PFSK-1 (cell line): Measurements from ENCODE around the gene EBP.

Experiments
- FOXP2 ChIP-seq: optimal IDR thresholded peaks from 2 replicates; pipeline ENCODE3; 2011; ENCODE audit warnings: borderline replicate concordance, control low read depth, inconsistent platforms; ENCODE audit not compliant: insufficient read depth; ENCODE audit errors: extremely low read length, extremely low read depth
- POLR2AphosphoS5 ChIP-seq: IDR thresholded peaks from 2 replicates; pipeline ENCODE4 v1.6.1; 2012; ENCODE audit warnings: low read depth, mild to moderate bottlenecking, control low read depth, low read length, moderate library complexity
- SIN3A ChIP-seq: IDR thresholded peaks from 2 replicates; pipeline ENCODE4 v1.6.1; 2012; ENCODE audit warnings: mild to moderate bottlenecking, low read length, moderate library complexity, borderline replicate concordance; ENCODE audit not compliant: insufficient read depth
- TAF1 ChIP-seq: IDR thresholded peaks from 2 replicates; pipeline ENCODE4 v1.6.1; 2012; ENCODE audit warnings: low read length, control low read depth, borderline replicate concordance; ENCODE audit not compliant: insufficient read depth
- TF ChIP-seq, protein P1 (sequence below), 2 experiments: IDR thresholded peaks; 2 replicates each; pipeline versions ENCODE4 v1.6.1 to v1.8.0; 2011 to 2012; ENCODE audit warnings: low read depth in 2 of 2, low read length in 2 of 2, control low read depth in 1 of 2, inconsistent platforms in 1 of 2, mild to moderate bottlenecking in 1 of 2, moderate library complexity in 1 of 2; ENCODE audit not compliant: insufficient read depth in 1 of 2

EBP gene

GRCh38 chrX:48558271-48558670 lies 36.7 kb downstream of the EBP start:
- TF ChIP-seq POLR2AphosphoS5: no peak
- TF ChIP-seq, protein P1, sequence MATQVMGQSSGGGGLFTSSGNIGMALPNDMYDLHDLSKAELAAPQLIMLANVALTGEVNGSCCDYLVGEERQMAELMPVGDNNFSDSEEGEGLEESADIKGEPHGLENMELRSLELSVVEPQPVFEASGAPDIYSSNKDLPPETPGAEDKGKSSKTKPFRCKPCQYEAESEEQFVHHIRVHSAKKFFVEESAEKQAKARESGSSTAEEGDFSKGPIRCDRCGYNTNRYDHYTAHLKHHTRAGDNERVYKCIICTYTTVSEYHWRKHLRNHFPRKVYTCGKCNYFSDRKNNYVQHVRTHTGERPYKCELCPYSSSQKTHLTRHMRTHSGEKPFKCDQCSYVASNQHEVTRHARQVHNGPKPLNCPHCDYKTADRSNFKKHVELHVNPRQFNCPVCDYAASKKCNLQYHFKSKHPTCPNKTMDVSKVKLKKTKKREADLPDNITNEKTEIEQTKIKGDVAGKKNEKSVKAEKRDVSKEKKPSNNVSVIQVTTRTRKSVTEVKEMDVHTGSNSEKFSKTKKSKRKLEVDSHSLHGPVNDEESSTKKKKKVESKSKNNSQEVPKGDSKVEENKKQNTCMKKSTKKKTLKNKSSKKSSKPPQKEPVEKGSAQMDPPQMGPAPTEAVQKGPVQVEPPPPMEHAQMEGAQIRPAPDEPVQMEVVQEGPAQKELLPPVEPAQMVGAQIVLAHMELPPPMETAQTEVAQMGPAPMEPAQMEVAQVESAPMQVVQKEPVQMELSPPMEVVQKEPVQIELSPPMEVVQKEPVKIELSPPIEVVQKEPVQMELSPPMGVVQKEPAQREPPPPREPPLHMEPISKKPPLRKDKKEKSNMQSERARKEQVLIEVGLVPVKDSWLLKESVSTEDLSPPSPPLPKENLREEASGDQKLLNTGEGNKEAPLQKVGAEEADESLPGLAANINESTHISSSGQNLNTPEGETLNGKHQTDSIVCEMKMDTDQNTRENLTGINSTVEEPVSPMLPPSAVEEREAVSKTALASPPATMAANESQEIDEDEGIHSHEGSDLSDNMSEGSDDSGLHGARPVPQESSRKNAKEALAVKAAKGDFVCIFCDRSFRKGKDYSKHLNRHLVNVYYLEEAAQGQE (IDR thresholded peaks at IDR 0.05; ENCODE audit: insufficient read depth in 1 of 2, low read depth in 2 of 2, low read length in 2 of 2): no peak
- TF ChIP-seq TAF1: no peak
- no peak for TF ChIP-seq FOXP2
- no peak for TF ChIP-seq SIN3A

- TF ChIP-seq TAF1 (no peak), FOXP2 (no peak), POLR2AphosphoS5 (no peak), SIN3A (no peak)
- TF ChIP-seq, protein P1 (IDR thresholded peaks at IDR 0.05; ENCODE audit: insufficient read depth in 1 of 2, low read depth in 2 of 2, low read length in 2 of 2): no peak
These were observed 38.0 kb downstream of the EBP start for GRCh38 chrX:48559636-48560035.

- TF ChIP-seq POLR2AphosphoS5 (no peak), FOXP2 (no peak)
These were observed 38.4 kb downstream of the EBP start for GRCh38 chrX:48560056-48560455.

DNA sequence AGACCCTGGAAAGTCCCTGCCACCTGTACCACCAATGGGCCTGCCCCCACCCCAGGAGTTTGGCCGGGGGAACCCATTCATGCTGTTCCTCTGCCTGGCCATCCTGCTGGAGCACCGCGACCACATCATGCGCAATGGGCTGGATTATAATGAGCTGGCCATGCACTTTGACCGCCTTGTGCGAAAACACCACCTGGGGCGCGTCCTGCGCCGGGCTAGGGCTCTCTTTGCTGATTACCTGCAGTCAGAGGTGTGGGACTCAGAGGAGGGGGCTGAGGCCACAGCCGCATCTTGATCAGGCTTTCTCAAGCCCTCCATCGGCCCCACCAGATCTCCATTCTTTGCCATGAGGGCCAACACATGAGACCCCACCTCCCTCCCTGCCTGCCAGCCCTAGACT lies 39.1 kb downstream of the EBP start:
- TF ChIP-seq FOXP2 (no peak), POLR2AphosphoS5 (no peak), TAF1 (no peak), SIN3A (no peak)
- TF ChIP-seq, protein P1 (IDR thresholded peaks at IDR 0.05; ENCODE audit: insufficient read depth in 1 of 2, low read depth in 2 of 2, low read length in 2 of 2): no peak

- TF ChIP-seq SIN3A (no peak), FOXP2 (no peak), POLR2AphosphoS5 (no peak), TAF1 (no peak)
- TF ChIP-seq, protein P1 (IDR thresholded peaks at IDR 0.05; ENCODE audit: insufficient read depth in 1 of 2, low read depth in 2 of 2, low read length in 2 of 2): no peak
These were observed 48.4 kb downstream of the EBP start for GRCh38 chrX:48569958-48570357.
